Measurements from ENCODE around the gene GCH1.
A peak's percentile ranks its signal among the peaks of the same experiment; 100 is the strongest.
"Not testable (repeated sequence)": the region's sequence is repeated elsewhere in the genome, so short reads cannot be mapped to it uniquely, and the experiment has no call there.

The GCH1 gene

GRCh38 chr14:54906075-54906474 is 3.4 kb upstream of the GCH1 start:
- DNase-seq = no peak

DNA sequence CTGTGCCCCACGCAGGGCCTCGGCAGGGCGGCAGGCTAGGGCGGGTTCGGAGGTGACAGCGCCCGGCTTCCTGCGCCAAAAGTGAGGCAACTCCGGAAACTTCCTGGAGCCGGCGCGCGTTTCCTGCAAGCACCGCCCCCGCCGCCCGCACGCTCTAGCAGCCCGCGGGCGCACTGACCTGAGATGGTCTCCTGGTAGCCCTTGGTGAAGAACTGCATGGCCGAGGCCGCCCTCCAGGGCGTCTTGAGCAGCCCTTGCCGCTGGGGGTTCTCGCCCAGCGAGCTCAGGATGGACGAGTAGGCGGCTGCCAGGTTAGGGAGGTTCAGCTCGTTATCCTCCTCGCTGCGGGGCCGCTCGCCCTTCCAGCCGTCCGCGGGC is 494 bp downstream of the GCH1 start:
- DNase-seq = peak; percentile 97 to 98 (median 98)

DNA sequence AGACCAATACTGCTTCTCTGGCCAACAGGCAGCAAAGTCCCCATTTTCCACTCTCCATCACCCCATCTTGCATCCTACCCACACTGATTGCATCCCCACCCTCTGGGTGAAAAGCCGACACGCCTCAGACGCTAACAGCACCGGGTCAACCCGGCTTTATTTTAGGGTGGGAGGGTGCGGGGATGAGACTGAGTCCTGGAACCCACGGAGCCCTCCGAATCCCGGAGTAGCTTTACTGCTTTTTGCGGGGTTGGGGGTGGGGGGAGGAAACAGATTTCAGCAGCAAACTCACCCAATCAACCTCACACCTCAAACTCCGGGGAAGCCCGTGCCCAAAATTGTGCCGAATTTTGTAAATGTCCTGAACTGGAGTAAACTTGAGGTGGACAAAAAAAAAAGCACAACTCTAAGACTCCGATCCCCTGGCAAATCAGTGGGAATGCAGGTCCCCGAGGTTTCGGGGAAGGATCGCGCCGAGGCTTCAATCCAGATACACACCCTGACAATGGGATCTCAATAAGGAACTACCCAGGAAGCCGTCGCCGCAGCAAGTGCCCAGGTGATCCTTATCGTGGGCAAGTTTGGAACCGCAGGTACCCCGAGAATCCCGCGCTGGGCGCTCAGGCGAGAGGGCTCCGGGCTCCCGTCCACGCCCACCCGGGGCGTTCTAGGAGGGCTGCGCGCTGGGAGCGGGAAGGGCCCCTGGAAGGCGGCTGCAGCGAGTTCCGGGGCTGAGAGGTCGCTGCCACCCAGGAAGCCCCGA is 1.1 kb downstream of the GCH1 start:
- peak; percentile 37 to 58 (median 38) for DNase-seq

DNA sequence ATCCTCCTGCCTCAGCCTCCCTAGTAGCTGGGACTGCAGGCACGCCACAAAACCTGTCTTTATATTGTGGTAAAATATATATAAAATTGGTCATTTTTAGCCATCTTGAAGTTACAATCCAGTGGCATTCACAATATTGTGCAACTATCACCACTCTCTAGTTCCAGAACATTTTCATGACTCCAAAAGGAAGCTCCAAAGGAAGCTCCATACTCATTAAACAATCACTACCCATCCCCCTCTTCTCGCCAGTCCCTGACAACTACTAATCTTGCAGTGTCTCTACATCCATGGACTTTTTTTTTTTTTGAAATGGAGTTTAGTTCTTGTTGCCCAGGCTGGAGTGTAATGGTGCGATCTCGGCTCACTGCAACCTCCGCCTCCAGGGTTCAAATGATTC is 3.1 kb downstream of the GCH1 start:
- peak; percentile 30 to 59 (median 51) for DNase-seq

GRCh38 chr14:54897809-54898555 is 4.6 kb downstream of the GCH1 start:
- not testable (repeated sequence) for DNase-seq

DNA sequence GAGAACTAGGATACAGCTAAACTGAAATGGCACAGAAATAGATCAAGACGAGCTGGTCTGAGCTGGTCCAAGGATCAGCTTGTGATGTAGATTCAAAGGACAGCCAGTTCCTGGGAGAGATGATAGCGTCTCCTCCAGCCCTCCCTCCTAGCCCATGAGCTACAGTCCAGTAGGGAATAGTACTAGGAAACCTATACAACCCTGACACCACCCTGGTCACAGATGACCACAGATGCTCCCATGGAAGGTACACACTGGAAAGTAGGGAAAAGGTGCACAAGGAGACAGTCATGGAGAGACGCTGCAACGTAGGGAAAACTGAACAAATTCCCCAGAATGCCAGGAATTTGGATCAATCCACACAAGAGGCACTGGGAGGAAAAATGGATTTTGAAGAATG is 6.9 kb downstream of the GCH1 start:
- no peak for DNase-seq

- DNase-seq = peak; percentile 17 to 37 (median 34)
Observed at GRCh38 chr14:54894995-54895394, 7.6 kb downstream of the GCH1 start.

GRCh38 chr14:54893151-54893760 is 9.4 kb downstream of the GCH1 start:
- peak; percentile 82 to 90 (median 89) for DNase-seq

GRCh38 chr14:54891471-54892245 is 11.0 kb downstream of the GCH1 start:
- DNase-seq = no peak

GRCh38 chr14:54890788-54891187 is 11.8 kb downstream of the GCH1 start:
- peak; percentile 69 to 88 (median 83) for DNase-seq

GRCh38 chr14:54889919-54890318 is 12.7 kb downstream of the GCH1 start:
- DNase-seq = peak in 1 of 3 donors; percentile 40

DNA sequence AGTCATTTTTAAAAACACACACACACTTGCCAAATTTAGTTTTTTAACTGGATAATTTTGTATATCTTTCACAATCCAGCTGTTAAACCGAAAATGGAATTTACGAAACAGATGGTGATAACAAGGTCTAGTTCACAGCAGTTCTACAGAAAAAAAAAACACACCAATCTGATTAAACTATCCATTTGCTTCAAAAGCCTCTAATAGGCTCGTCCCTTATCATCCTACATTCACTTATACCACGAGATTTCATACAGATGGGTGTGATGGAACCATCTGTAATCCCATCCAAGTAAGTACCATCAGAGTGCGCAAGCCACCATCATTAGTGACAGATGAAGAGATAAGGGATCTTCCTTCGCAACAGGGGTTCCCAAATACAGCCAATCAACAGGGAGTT is 20.1 kb downstream of the GCH1 start:
- no peak for DNase-seq

- peak; percentile 39 to 56 (median 54) for DNase-seq
Observed at GRCh38 chr14:54881761-54882401, 20.7 kb downstream of the GCH1 start.

DNA sequence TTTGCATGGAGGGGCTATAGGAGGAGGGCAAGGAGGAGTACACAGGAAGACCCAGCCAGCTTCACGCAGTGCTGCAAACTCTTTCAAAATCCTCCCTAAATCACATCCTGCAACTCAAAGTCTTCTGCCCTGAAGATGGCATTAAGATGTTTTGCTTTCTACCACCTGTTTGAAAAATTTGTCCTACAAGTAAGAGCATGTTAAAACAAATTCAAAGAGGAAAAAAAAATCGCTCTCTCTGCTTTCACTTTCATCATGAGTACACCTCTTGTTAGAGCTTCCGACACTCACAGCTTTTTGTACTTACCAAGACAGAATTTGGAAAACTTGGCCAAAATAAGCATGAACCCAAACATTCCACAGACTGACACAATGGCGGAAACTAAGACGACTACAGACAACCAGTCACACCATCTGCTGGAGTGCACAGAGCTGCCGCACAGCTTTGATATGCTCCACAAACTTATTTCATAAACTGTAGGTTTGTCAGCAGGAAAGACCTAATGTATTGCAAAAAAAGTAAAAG is 21.3 kb downstream of the GCH1 start:
- DNase-seq = peak; percentile 29 to 77 (median 58)

DNA sequence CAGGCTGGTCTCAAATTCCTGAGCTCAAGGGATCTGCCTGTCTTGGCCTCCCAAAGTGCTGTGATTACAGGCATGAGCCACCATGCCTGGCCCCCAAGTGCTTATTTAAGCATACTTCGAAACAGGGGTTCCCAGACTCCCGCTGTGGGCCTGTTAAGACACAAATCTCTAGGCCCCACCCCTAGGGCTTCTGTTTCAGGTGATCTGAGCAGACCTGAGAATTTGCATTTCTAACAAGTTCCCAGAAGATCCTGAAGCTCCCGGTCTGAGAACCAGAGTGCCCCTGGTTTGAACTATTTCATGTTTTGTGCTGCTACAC is 25.0 kb downstream of the GCH1 start:
- no peak for DNase-seq

DNA sequence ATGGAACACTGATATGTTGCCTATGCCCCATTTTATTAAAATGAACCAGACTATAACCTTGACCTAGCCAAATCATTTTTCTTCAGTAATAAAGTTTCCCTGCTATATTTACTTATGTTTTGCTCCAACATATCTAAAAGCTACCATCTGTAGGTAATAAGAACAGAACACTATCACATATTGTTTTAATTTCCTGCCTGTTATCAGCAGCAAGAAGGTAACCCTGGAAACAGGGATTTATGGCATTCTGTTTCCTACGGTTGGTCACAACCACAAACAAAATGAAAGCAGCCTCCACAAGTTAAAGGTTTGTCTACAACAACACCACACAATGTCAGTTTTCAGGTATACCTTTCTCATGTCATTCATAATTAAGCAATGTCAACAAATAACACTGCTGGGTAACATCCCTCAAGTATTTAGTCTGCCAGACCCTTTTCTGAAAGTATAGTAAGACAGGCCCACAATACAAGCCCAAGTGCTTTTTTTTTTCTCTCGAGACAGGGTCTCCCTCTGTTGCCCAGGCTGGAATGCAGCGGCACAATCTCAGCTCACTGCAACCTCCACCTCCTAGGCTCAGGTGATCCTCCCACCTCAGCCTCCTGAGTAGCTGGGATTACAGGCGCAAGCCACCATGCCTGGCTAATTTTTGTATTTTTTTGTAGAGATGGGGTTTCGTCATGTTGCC is 25.5 kb downstream of the GCH1 start:
- DNase-seq = no peak

DNA sequence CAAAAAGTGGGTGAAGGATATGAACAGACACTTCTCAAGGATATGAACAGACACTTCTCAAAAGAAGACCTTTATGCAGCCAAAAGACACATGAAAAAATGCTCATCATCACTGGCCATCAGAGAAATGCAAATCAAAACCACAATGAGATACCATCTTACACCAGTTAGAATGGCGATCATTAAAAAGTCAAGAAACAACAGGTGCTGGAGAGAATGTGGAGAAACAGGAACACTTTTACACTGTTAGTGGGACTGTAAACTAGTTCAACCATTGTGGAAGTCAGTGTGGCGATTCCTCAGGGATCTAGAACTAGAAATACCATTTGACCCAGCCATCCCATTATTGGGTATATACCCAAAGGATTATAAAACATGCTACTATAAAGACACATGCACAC is 27.0 kb downstream of the GCH1 start:
- not testable (repeated sequence) for DNase-seq

DNA sequence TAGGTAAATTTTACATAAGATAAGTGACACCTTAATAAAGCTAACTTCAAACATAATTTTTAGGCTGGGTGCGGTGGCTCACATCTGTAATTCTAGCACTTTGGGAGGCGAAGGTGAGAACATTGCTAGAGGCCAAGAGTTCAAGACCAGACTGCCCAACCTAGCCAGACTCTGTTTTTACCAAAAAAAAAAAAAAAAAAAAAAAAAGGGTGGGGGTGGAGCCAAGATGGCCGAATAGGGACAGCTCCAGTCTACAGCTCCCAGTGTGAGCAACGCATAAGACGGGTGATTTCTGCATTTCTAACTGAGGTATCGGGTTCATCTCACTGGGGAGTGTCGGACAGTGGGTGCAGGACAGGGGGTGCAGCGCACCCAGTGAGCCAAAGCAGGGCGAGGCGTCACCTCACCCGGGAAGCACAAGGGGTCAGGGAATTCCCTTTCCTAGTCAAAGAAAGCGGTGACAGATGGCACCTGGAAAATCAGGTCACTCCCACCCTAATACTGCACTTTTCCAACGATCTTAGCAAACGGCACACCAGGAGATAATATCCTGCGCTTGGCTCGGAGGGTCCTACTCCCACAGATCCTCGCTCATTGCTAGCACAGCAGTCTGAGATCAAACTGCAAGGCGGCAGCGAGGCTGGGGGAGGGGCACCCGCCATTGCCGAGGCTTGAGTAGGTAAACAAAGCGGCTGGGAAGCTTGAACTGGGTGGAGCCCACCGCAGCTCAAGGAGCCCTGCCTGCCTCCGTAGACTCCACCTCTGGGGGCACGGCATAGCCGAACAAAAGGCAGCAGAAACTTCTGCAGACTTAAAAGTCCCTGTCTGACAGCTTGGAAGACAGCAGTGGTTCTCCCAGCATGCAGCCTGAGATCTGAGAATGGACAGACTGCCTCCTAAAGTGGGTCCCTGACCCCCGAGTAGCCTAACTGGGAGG is 32.2 kb downstream of the GCH1 start:
- not testable (repeated sequence) for DNase-seq

- DNase-seq = no peak
Observed at GRCh38 chr14:54867011-54867410, 35.6 kb downstream of the GCH1 start.

- DNase-seq = peak; percentile 55 to 71 (median 64)
Observed at GRCh38 chr14:54866588-54866987, 36.0 kb downstream of the GCH1 start.

DNA sequence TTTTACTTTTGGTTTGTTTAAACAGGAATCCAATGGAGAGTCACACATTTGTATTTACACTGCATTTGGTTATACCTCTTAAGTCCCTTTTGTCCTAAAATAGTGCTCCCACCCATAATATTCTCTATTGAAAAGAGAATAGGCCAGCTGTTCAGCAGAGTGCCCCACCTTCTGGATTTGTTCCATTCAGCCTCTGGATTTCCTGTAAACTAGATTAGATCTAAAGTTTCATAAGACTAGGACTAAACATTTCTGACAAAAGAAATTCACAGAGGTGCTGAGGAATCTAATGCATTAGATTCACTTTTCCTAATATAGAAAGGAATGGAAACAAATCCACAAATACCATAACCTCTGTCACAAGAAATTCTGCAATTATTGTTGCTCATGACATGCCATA is 38.1 kb downstream of the GCH1 start:
- no peak for DNase-seq
